Measurements from ENCODE around the gene SNX30.
"Not testable (repeated sequence)": the region's sequence is repeated elsewhere in the genome, so short reads cannot be mapped to it uniquely, and the experiment has no call there.

The SNX30 gene, protein sequence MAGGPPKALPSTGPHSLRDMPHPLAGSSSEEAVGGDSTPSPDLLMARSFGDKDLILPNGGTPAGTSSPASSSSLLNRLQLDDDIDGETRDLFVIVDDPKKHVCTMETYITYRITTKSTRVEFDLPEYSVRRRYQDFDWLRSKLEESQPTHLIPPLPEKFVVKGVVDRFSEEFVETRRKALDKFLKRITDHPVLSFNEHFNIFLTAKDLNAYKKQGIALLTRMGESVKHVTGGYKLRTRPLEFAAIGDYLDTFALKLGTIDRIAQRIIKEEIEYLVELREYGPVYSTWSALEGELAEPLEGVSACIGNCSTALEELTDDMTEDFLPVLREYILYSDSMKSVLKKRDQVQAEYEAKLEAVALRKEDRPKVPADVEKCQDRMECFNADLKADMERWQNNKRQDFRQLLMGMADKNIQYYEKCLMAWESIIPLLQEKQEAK

DNA sequence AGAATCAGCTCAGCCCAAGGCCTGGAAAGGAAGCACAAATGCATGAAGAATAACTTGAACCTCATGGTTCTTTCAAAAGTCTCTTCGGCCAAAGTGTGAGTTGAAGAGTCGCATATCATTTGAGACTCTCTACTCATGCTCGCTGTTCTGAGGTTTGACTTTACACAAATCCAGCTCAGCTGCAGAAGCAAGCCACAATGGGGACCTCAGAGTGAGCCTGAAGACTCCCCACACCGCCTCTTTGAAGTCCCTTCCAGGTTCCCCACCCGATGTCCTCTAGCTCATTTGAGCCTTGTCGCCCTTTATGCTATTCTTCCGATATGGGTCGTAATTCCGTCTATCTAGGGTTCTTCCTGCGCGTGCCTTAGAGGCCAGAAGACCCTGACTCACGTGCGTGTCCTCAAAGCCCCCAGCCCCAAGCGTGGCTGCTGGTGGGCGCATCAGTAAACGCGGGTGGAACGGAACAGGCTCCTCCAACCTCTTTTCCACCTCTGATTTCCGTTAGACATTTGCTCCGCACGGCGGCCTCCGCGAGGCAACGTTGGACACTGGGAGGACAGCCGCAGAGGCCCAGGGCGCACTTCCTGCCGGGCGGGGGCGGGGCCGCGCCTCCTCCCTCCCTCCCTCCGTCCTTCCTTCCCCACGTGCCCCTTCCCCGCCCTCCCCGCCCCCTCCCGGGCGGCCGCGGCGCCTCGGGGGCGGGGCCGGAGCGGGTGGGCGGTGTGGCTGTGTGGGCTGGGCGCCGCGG is at the start of gene SNX30:
SNX30 (plus strand) TSS at position 745 of the 748 bp plus-strand sequence. CDS start 242 bp downstream, outside the sequence.
- DNase-seq, result peak; percentile 85 to 86

DNA sequence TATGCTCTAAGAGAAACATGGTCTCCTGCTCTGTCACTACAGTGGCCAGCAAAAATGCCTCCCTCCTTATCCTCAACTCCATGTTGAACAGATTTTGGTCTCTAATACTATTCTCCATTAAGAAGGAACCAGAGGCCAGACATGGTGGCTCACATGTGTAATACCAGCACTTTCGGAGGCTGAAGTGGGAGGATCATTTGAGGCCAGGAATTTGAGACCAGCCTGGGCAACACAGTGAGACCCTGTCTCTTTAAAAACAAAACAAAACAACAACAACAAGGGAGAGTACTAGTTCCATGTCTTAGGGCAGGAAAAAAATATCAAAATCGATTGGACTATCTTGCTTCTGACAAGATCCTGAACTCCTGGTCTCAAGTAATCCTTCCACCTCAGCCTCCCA is 47.3 kb upstream of the SNX30 start:
- no peak for DNase-seq

DNA sequence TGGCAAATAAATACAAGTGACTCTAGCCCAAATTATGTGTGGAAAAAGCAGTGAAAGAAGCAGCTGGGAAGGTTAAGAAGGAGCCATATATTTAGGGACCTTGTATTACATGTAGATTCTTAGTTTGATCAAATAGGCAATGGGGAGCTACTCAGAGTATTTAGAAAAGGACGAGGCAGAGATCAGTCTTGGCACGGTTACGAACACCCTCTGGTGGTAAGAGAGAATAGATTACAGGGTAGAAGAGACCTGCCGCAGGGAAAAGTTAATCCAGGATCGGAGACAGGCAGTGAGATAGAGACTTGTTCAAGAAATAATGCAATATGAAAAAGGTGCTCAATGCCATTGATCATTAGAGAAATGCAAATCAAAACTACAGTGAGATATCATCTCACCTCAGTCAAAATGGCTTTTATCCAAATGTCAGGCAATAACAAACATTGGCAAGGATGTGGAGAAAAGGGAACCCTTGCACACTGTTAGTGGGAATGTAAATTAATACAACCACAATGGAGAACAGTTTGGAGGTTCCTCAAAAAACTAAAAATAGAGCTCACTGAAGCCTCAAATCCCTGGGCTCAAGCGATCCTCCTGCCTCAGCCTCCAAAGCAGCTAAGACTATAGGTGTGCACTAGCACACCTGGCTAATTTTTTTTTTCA is 44.7 kb upstream of the SNX30 start:
- no peak for DNase-seq

DNA sequence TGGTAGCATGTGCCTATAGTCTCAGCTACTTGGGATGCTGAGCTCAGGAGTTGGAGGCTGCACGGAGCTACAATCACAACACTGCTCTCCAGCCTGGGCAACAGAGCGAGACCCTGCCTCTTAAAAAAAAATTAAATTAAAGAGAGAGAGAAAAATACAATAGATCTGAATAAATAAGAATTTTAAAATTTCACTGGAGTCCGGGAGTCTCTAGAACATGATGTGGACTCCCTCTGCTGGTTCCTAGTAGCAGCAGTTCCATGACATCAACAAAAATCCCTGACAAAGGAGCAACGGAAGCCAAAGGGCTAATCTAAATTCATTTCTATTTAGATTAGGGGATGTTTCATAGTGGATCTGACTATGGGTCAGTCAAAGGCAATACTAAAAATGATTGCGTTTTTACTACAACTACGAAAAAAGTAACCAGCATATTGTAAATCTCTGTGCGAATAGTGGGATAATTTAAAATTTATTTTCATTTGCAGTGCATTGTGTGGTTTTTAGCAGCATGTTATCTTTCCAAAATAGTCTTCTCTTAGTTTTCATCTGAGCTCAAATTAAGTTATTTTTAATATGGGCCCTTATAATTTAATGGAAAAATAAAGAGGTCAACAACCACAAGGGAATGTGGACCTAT is 39.4 kb upstream of the SNX30 start:
- DNase-seq, result no peak

DNA sequence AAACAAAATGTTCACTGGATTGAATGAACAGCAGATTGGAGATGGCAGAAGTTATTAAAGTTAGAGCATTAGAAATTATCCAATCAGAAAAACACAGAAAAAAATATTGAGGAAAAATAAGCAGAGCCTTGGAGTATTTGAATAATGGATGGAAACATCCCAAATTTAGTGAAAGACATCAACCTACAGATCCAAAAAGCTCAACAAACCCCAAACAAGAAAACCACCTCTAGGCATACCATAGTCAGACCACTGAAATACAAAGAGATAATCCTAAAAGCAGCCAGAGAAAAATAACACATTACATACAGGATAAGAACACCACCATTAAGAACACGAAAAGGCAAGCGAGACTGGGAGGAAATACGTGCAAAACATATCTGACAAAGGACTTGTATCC is 37.9 kb upstream of the SNX30 start:
- DNase-seq, result no peak

DNA sequence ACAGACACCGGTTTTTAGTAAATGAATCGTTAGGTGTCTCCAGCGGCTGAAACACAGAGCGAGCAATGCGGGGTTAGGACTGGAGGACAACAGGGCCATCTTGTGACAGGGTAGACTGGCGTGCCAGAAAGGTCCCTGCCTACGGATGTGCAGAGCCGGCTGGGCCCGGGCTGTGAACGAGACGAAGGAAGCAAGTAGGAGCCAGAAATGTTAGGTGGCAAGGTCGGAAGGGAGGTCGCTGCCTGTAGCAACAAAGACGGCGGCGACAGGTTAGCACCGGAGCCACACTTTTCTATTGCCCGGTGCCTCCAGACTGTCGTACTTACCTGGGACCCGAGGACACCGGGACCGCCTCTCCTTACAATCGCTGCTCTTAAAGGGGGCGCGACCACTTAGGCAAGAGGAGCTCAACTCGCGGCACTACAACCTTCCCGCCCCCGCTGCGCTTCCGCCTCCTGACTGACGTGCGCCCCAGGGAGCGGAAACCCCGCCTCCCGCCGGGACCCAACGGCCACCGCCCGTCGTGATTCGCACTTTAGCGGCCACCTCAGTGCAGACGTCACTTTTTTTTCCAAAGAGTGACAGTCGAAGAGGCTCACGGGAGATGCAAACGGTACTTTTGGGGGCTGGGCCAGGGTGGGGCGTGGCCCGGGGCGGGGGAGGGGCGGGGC is 32.8 kb upstream of the SNX30 start, which contains the start of gene INIP:
INIP (minus strand) TSS at position 457 of the 671 bp plus-strand sequence. CDS start 1,632 bp downstream, outside the sequence.
- peak; percentile 98 for DNase-seq

DNA sequence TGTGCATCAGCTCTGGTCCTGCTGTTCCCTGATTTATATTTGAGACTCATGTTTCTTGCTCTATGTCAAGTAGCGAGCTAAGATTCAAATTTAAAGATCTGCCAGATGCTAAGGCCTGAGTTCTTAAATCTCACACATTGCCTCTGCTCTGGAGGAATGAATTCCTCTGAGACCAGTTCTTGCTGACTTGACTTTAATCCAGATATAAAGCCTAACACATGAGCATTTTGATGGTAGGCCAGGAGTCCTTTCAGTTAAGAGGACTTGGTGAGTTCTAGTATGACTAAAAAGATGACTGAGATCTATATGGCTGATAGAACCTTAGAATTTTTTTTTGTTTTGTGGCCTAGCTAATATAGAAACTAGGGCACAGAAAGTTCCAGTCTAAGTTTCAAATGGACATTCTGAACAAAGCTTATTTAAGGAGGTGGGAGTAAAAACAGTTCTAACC is 31.3 kb upstream of the SNX30 start:
- DNase-seq, result no peak

DNA sequence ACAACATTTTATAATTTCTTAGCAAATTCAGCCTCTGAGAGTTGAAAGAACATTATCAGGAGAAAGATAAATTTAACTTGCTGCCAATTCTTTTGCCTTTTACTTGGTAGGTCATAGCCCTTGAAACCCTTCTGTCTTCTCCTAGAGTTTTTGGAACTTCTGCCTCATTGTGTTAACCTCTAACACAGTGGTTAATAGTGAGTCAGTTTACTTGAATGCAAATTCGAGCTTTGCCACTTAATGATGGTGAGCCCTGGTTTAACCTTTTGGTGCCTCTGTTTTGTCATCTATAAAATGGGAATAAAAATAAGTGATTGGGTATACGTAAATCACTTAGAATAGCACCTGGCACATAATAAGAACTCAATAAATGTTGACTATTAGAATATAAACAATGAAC is 30.9 kb upstream of the SNX30 start:
- no peak for DNase-seq

DNA sequence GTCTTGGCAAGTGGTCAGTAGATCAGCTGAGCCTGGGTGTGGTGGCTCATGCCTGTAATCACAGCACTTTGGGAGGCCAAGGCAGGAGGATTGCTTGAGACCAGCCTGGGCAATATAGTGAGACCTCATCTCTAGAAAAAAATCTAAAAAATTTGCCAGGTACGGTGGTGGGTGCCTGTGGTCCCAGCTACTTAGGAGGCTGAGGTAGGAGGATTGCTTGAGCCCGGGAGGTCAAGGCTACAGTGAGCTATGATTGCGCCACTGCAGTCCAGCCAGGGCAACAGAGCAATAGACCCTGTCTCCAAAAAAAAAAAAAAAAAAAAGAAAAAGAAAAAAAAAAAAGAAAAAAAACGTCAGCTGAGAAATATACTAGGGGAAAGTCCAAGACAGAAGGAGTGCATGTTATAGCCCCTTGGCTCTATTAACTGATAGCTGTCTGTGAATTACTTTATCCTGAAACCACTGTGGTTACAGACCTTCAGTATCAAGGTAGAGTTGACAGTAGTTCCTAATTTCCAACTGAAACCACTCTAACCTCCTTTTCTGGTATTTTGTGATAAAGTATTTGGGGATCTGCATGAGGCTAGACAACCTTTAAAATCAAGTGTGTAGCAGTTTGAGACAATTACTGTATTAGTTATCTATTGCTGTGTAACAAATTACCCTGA is 30.3 kb upstream of the SNX30 start:
- no peak for DNase-seq

DNA sequence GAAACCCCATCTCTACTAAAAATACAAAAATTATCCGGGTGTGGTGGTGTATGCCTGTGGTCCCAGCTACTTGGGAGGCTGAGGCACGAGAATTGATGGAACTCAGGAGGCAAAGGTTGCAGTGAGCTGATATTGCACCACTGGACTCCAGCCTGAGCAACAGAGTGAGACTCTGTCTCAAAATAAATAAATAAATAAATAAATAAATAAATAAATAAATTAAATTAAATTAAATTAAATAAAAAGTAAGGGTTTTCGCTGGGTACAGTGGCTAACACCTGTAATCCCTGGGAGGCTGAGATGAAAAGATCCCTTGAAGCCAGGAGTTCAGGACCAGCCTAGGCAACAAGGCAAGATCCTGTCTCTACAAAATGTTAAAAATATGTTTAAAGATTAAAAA is 27.8 kb upstream of the SNX30 start:
- not testable (repeated sequence) for DNase-seq

DNA sequence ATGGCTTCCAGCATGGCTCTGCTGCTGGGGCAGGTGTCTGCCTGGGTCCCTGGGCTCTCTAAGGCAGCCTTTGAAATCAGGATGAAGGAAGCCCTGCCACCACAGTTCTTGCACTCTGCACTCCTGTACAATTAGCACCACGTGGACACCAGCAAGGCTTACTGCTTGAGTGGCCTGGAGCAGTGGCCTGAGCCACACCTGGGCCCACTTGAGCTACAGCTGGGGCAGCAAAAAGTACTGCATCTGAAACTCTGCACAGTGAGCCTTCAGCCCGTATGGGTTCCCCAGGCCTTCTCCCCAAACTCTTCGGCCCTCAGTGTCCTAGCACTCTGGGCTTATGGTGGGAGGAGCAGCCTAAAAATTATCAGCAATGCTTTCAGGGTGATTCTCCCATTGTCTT is 24.6 kb upstream of the SNX30 start:
- DNase-seq, result no peak

DNA sequence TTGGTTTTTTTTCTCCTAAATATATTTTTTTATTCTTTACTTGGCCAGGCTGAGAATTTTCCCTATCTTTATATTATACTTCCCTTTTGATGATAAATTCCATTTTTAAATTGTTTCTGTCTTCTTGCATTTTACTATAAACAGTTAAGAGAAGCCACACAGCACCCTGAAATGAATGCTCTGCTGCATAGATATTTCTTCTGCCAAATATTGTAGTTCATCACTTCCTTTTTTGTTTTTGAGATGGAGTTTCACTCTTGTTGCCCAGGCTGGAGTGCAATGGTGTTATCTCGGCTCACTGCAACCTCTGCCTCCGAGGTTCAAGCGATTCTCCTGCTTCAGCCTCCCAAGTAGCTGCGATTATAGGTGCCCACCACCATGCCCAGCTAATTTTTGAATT is 24.1 kb upstream of the SNX30 start:
- DNase-seq, result no peak

DNA sequence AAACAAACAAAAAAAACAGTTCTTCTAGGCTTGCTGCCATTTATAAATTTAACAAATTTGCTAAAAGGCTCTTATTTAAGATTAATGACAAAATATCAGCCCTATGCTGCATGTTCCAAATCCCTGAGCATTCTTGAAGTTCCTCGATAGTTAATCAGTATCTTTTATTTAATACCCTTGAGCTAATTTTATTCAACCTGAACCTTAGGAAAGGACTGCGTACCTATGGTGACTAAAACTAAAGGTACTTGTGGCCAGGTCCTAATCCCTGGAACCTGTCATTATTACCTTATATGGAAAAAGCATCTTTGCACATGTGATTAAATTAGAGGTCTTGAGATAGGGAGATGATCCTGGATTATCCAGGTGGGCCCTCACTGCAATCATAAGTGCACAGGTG is 22.2 kb upstream of the SNX30 start:
- DNase-seq, result no peak

DNA sequence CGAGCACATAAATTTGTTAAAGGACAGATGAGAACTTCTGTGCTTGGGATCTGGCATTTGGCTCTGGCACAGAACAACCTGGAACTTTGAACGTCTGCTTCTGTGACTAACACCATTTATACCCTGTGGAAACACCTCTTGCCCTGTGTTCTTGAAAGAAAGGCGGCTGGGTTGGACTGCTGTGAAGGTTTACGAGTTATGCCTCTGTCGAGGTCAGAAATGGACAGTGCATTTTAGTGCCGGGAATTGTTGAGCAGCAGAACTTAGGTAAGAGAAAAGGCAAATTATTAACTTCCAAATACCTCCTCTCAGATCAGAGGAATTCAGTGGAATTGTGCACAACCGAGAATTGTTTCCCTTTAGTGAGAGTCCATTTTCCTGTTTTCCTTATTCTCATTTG is 18.6 kb upstream of the SNX30 start:
- DNase-seq, result no peak

DNA sequence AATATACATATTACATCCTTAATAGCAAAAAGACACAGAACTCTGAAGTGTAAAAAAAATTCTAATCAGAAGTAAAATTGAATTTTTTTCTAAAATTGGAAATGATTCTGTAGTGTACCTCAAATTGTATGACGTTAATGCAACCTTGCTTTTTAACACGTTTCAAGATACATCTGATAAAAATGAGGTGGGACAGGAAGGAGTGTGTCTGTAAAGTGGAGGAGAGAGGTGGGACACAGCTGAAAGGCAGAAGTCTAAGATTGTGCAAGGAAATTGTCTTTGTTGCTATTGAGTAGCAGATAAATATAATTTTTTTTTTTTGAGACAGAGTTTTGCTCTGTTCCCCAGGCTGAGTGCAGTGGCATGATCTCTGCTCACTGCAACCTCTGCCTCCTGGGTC is 15.7 kb upstream of the SNX30 start:
- DNase-seq, result no peak

DNA sequence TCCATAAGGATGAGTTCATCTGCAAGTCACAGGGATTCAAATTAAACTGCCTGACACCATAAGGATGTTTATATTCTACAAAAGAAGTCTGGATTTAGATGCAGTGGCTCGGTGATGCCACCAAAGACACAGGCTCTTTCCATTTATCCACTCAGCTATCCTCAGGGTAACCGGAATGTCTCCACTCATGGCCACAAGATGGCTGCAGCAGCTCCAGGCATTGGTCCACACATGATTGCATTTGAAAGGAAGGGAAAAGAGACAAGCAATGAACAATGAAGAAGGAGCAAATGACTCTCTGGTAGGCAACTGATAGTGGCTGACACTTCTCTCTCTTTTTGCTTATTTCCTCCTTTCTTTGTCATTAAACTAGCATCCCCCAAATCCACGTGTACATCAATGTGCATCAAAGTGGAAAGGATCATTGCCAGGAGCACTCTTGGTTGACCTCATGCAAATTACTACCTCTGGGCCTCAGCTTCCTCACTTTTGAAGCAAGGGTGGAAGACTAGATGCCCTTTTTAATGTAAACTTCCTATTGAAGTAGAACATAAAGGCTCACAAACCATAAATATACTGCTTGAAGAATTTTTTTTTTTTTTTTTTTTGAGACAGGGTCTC is 7.2 kb upstream of the SNX30 start:
- DNase-seq, result no peak

DNA sequence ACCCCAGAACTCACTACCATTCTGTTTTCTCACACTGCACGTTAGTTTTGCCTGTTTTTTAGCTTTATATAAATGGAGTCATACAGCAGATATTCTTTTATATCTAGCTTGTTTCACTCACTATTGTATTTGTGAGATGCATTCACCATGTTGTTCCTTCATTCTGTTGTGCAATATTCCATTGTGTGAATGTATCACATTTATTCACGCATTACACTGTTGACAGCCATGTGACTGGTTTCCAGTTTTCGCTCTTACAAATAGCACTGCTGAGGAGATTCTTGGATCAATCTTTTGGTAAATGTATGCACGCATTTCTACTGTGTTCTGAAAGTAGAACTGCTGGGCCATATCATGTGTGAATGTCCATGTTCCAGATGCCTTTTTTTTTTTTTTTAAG is 6.4 kb upstream of the SNX30 start:
- no peak for DNase-seq

DNA sequence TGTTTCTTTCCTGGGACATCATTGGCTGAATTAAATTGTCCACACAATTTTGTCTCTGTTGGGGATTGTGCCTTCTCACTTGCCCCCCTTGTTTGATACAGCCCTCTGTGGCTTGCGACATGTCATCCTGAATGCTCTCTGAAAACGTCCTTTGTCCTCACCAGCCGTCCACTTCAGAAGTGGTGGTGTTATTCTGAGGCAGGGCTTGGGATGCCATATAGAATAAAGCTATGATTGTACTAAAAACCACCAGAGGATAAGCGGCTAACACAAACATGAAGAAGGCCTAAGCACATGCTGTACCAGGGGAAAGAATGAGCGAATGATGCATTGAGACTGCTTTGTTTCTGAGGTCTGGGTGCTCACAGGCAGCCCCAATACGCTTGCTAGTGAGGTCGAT is 3.5 kb upstream of the SNX30 start:
- DNase-seq, result no peak

DNA sequence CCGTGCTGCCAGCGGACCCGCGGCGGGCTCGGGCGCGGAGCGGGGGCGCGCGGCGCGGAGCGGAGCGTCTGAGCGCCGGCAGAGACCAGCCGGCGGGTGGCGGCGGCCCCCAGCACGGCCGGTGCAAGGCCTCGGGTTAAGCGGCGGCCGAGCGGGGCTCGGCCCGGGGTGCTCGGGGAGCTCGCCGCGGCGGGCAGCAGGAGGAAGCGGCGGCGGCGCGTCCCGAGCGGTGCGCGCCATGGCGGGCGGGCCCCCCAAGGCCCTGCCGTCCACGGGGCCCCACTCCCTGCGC is 150 bp downstream of the SNX30 start:
- no peak for DNase-seq

DNA sequence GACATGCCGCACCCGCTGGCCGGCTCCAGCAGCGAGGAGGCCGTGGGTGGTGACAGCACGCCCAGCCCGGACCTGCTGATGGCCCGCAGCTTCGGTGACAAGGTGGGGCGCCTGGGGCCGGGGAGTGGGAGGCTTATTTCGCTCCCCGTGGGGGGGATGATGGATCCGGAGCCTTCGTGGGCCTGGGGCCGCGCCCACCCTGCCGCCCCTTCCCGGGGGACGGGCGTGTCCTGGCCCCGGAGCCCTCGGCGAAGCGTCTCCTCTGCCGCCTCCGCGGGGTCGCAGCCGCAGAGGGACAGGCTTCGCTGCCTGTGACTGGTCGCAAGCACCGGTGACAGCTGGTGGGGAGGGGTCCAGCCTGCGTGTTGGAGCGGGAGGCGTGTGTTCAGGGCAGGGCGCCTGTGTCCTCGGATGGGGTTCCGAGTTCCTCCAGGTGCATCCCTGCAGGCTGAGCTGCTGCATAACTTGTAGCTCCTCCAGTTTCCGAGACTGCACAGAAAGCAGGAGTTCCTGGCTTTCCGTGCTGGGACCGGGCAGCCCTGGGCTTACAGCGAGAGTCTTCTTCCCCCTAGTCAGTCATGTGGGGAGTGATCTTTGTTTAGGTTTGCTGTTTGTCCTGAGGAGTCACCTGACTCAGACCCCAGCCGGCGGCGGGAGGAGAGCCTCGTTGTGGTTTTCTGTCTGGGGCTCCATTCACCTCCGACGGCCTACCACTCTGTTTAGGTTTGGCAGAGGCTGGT is 666 bp downstream of the SNX30 start:
- peak; percentile 53 to 56 for DNase-seq

All from CD4-positive, alpha-beta T cell treated with Interleukin-4 for 1 hour (primary cell).